Gastrocnemius medialis (tissue), 4 donors: ENCODE data around the gene GPR161. TPM values are rescaled to one million over a fixed set of nuclear protein-coding genes. Genes with fewer than 3 reads are reported as not detected.

ENCODE experiments used
- ATAC-seq, 2 donors: fragments of 150-250 bp; one replicate each; pipeline ENCODE4 v1.9.1; 2016
- DNase-seq, 2 donors: peaks; one replicate each; pipeline ENCODE4 v3.0.0-alpha.2; 2019
- H3K27ac ChIP-seq, 4 donors: fragments of 200-600 bp; sonication (generic); 1 replicate in 1 of 4; 2 replicates in 3 of 4; pipeline ENCODE4 v1.5.1; 2016 to 2018; ENCODE audit warnings: mild to moderate bottlenecking in 2 of 4, moderate library complexity in 1 of 4
- H3K27me3 ChIP-seq, 3 donors: fragments of 200-600 bp; sonication (generic) in 2 of 3; 1 replicate in 1 of 3; 2 replicates in 2 of 3; pipeline versions ENCODE4 v1.5.1 to v1.6.0; 2016 to 2019; ENCODE audit warnings: mild to moderate bottlenecking in 1 of 3, moderate library complexity in 1 of 3
- H3K36me3 ChIP-seq, 2 donors: fragments of 200-600 bp; sonication (generic) in 1 of 2; one replicate each; pipeline ENCODE4 v1.5.1; 2017 to 2018
- H3K4me1 ChIP-seq, 2 donors: fragments of 200-600 bp; sonication (generic) in 1 of 2; one replicate each; pipeline ENCODE4 v1.5.1; 2016 to 2017; ENCODE audit warnings: mild to moderate bottlenecking in 2 of 2
- H3K4me3 ChIP-seq, 4 donors: fragments of 200-600 bp; sonication (generic) in 3 of 4; 1 replicate in 1 of 4; 2 replicates in 3 of 4; pipeline ENCODE4 v1.5.1; 2016 to 2019; ENCODE audit warnings: mild to moderate bottlenecking in 2 of 4
- H3K9me3 ChIP-seq, 3 donors: fragments of 200-600 bp; sonication (generic) in 2 of 3; 1 replicate in 1 of 3; 2 replicates in 2 of 3; pipeline ENCODE4 v1.5.1; 2016 to 2019
- POLR2A ChIP-seq, 2 donors: fragments of 450-650 bp; IDR thresholded peaks; one replicate each; pipeline ENCODE4 v1.6.1; 2017; ENCODE audit warnings: antibody characterized with exemption in 2 of 2, mild to moderate bottlenecking in 2 of 2, moderate library complexity in 2 of 2
- in situ Hi-C, 4 donors: fragments of 200-750 bp; cut with MboI; loops; one replicate each; pipeline versions ENCODE4 v1.15.0 to v1.8.0; 2017; ENCODE audit warnings: low sequenced_read_pairs in 4 of 4
- intact Hi-C: fragments of 100-400 bp; cut with DNase I; formaldehyde crosslinking; loops from one replicate; pipeline ENCODE4 v1.15.1; 2023; ENCODE audit warnings: low total_unique reads
- total RNA-seq, 4 donors: library from RNA; depleted of rRNA; stranded (reverse); fragments of >200 nt; gene quantifications; one replicate each; pipeline versions ENCODE4 v1.1.0 to v1.2.3, GENCODE V29; 2016
- TF ChIP-seq, protein P1 (sequence below), 5 experiments: fragments of 450-650 bp in 3 of 5; fragments of 200-600 bp in 2 of 5; sonication (generic) in 2 of 5; IDR thresholded peaks in 4 of 5; conservative IDR thresholded peaks in 1 of 5; 1 replicate in 4 of 5; 2 replicates in 1 of 5; pipeline ENCODE4 v1.5.1; 2016 to 2019; ENCODE audit warnings: antibody characterized with exemption in 5 of 5, mild to moderate bottlenecking in 3 of 5, moderate library complexity in 3 of 5

The GPR161 gene
- total RNA-seq, 4 donors from 2014 or later: 0.31 to 1.0 (median 0.86) TPM

GRCh38 chr1:168178638-168179437 lies 42.1 kb upstream of the GPR161 start, which contains the start of gene TIPRL:
TSS of gene TIPRL (plus strand) at chr1:168178962. CDS start at chr1:168179078, 116 bp downstream.
- intact Hi-C loops: loop anchor here (2.0 kb wide), 1 partner anchor 46 kb away; no protein-coding TSS in a partner anchor
- no peaks in the 10 kb centered on the region for H3K9me3 ChIP-seq
- ATAC-seq (peak; percentile 97), DNase-seq (peak; percentile 88 to 93)
- peak within 1 kb of the TSS; percentile 85 to 91 (median 90) for H3K27ac ChIP-seq
- H3K27me3 ChIP-seq: no peaks in the 10 kb centered on the region
- TF ChIP-seq, protein P1, sequence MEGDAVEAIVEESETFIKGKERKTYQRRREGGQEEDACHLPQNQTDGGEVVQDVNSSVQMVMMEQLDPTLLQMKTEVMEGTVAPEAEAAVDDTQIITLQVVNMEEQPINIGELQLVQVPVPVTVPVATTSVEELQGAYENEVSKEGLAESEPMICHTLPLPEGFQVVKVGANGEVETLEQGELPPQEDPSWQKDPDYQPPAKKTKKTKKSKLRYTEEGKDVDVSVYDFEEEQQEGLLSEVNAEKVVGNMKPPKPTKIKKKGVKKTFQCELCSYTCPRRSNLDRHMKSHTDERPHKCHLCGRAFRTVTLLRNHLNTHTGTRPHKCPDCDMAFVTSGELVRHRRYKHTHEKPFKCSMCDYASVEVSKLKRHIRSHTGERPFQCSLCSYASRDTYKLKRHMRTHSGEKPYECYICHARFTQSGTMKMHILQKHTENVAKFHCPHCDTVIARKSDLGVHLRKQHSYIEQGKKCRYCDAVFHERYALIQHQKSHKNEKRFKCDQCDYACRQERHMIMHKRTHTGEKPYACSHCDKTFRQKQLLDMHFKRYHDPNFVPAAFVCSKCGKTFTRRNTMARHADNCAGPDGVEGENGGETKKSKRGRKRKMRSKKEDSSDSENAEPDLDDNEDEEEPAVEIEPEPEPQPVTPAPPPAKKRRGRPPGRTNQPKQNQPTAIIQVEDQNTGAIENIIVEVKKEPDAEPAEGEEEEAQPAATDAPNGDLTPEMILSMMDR (IDR thresholded peaks at IDR 0.05 in 4 of 5, conservative IDR thresholded peaks at IDR 0.05 in 1 of 5): peak; percentile 35 to 86 (median 80)
- TF ChIP-seq POLR2A (IDR thresholded peaks at IDR 0.05): peak; percentile 81 to 85
- peak within 1 kb of the TSS; percentile 72 to 83 (median 74) for H3K4me3 ChIP-seq
- no peaks in the 10 kb centered on the region for H3K36me3 ChIP-seq
- in situ Hi-C loops: no loop called here
- H3K4me1 ChIP-seq: peaks cover 9 to 10% of the 10 kb centered on the region in 2 donors

- Histone ChIP-seq H3K9me3 (no peaks in the 10 kb centered on the region), H3K27me3 (no peaks in the 10 kb centered on the region), H3K4me3 (peak overlapping the region; percentile 72 to 83 (median 74)), H3K36me3 (no peaks in the 10 kb centered on the region), H3K4me1 (peaks cover 9 to 10% of the 10 kb centered on the region in 2 donors), H3K27ac (peak overlapping the region; percentile 85 to 91 (median 90))
- intact Hi-C loops: loop anchor here (2.0 kb wide), 1 partner anchor 47 kb away; no protein-coding TSS in a partner anchor
- TF ChIP-seq, protein P1 (IDR thresholded peaks at IDR 0.05 in 4 of 5, conservative IDR thresholded peaks at IDR 0.05 in 1 of 5): no peak
- no peak for TF ChIP-seq POLR2A (IDR thresholded peaks at IDR 0.05)
- peak in 1 of 2 donors; percentile 10 for ATAC-seq
- in situ Hi-C loops: no loop called here
- no peak for DNase-seq
Observed at GRCh38 chr1:168178227-168178637, 41.5 kb upstream of the GPR161 start.

DNA sequence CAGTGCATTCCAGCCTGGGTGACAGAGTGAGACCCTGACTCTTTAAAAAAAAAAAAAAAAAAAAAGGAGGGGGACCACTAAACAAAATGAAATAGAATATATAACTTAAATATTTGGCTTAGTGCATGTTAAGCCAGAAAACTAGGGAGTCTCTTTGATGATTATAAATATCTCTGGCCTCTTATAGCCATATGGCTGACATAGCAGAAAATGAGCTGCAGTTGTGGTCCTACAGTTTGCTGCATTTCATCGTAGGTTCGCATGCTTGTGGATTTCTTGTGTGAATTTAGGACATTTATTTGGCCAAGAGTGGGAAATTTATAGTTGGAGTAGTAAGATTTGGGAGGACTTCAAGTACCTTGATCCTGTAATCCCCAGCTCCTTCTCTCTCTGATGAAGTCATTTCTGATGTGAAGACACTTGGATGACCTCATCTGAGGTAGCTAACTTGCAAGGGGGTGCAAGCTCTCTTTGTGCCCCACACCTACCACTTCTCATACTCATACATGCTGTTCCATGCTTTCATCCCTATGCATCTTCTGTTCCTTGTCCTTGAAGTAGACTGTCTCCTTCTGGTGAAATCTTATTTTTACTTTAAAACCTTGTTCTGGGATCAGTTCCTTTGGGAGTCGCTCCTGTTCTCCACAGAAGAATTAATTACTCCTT lies 35.7 kb upstream of the GPR161 start:
- no peak overlapping the region for H3K4me3 ChIP-seq
- H3K36me3 ChIP-seq: no peaks in the 10 kb centered on the region
- no peak overlapping the region for H3K27ac ChIP-seq
- DNase-seq (no peak), ATAC-seq (no peak)
- no peaks in the 10 kb centered on the region for H3K9me3 ChIP-seq
- H3K4me1 ChIP-seq: no peaks in the 10 kb centered on the region
- in situ Hi-C loops: no loop called here
- no peaks in the 10 kb centered on the region for H3K27me3 ChIP-seq
- TF ChIP-seq POLR2A (IDR thresholded peaks at IDR 0.05): no peak
- TF ChIP-seq, protein P1 (IDR thresholded peaks at IDR 0.05 in 4 of 5, conservative IDR thresholded peaks at IDR 0.05 in 1 of 5): no peak
- intact Hi-C loops: no loop called here

- Histone ChIP-seq H3K27me3 (no peaks in the 10 kb centered on the region), H3K4me1 (no peaks in the 10 kb centered on the region), H3K9me3 (no peaks in the 10 kb centered on the region), H3K27ac (no peak overlapping the region), H3K4me3 (no peak overlapping the region), H3K36me3 (no peaks in the 10 kb centered on the region)
- intact Hi-C loops (no loop called here), in situ Hi-C loops (no loop called here)
- TF ChIP-seq, protein P1 (IDR thresholded peaks at IDR 0.05 in 4 of 5, conservative IDR thresholded peaks at IDR 0.05 in 1 of 5): no peak
- TF ChIP-seq POLR2A (IDR thresholded peaks at IDR 0.05): no peak
- DNase-seq (no peak), ATAC-seq (no peak)
Observed at GRCh38 chr1:168170564-168171508, 34.1 kb upstream of the GPR161 start.
